Memory B cell (primary cell): ENCODE measurements around the gene FARSA.

ENCODE experiments used
- ATAC-seq: fragments of 150-1000 bp; cut with Tn5 transposase; 2 replicates; pipeline ENCODE4 v1.10.0; 2021; ENCODE audit warnings: low read depth, mild to moderate bottlenecking, moderate library complexity
- DNase-seq, 2 donors: peaks; one replicate each; pipeline ENCODE4 v3.0.0; 2022; ENCODE audit warnings: low spot score in 2 of 2
- H3K27ac Mint-ChIP-seq: one replicate; pipeline ENCODE4 v1.8.0; 2022; ENCODE audit warnings: mild to moderate bottlenecking, moderate library complexity, mixed read lengths
- H3K27me3 Mint-ChIP-seq: one replicate; pipeline ENCODE4 v1.8.0; 2022; ENCODE audit warnings: mixed read lengths
- H3K36me3 Mint-ChIP-seq: one replicate; pipeline ENCODE4 v1.8.0; 2022; ENCODE audit warnings: mild to moderate bottlenecking, mixed read lengths
- H3K4me1 Mint-ChIP-seq: one replicate; pipeline ENCODE4 v1.8.0; 2022; ENCODE audit warnings: mixed read lengths
- H3K4me3 Mint-ChIP-seq: one replicate; pipeline ENCODE4 v1.8.0; 2022; ENCODE audit warnings: mild to moderate bottlenecking, moderate library complexity, mixed read lengths
- H3K9me3 Mint-ChIP-seq: one replicate; pipeline ENCODE4 v1.8.0; 2022; ENCODE audit warnings: mixed read lengths

Gene FARSA

DNA sequence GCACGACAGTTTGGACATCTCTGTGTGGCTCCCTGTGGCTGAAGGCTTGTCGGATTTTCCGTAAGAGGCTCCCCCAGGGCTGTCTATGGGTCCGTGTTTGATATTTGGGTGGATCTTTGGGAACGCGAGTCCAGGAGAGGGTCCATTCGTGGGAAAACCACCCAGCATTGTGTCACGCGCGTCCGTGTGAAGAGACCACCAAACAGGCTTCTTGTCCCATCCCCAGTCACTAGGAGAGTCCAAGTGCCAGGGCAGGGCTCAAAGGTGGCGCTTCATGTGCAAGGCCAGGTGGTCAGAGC lies 48.9 kb downstream of the FARSA start:
- no peak overlapping the region for H3K27ac Mint-ChIP-seq
- ATAC-seq = no peak

GRCh38 chr19:12884202-12884601 lies 49.3 kb downstream of the FARSA start:
- H3K4me3 Mint-ChIP-seq = peak overlapping the region; percentile 21
- H3K27ac Mint-ChIP-seq = no peak overlapping the region
- no peaks in the 10 kb centered on the region for H3K36me3 Mint-ChIP-seq
- H3K27me3 Mint-ChIP-seq = no peaks in the 10 kb centered on the region
- ATAC-seq (no peak), DNase-seq (no peak)
- peaks cover 1% of the 10 kb centered on the region for H3K9me3 Mint-ChIP-seq
- peaks cover 10% of the 10 kb centered on the region for H3K4me1 Mint-ChIP-seq

More for the DNA sequence above, 48.9 kb downstream of the FARSA start:
- Mint-ChIP-seq H3K4me3 (no peak overlapping the region), H3K9me3 (peaks cover 1% of the 10 kb centered on the region), H3K36me3 (no peaks in the 10 kb centered on the region), H3K27me3 (no peaks in the 10 kb centered on the region), H3K4me1 (peaks cover 10% of the 10 kb centered on the region)
- DNase-seq = no peak

DNA sequence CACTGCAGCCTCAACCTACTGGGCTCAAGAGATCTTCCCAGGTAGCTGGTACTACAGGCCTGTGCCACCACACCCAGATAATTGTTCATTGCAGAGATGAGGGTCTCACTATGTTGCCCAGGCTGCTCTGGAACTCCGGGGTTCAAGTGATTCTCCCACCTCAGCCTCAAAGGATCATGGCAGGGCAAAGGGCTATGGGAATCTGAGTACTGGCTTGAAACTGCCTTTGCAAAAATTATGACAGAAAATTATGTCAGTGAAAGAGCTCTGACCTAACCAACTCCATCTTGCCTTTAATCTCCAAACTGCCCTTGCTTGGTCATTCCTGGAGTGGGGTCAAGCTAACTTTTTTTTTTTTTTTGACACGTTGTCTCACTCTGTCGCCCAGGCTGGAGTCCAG lies 50.9 kb downstream of the FARSA start:
- Mint-ChIP-seq H3K27ac (peak overlapping the region; percentile 96), H3K4me3 (peak overlapping the region; percentile 91), H3K9me3 (peaks cover 1% of the 10 kb centered on the region), H3K4me1 (peaks cover 10% of the 10 kb centered on the region), H3K27me3 (no peaks in the 10 kb centered on the region), H3K36me3 (peaks cover 8% of the 10 kb centered on the region)
- ATAC-seq = no peak
- no peak for DNase-seq

DNA sequence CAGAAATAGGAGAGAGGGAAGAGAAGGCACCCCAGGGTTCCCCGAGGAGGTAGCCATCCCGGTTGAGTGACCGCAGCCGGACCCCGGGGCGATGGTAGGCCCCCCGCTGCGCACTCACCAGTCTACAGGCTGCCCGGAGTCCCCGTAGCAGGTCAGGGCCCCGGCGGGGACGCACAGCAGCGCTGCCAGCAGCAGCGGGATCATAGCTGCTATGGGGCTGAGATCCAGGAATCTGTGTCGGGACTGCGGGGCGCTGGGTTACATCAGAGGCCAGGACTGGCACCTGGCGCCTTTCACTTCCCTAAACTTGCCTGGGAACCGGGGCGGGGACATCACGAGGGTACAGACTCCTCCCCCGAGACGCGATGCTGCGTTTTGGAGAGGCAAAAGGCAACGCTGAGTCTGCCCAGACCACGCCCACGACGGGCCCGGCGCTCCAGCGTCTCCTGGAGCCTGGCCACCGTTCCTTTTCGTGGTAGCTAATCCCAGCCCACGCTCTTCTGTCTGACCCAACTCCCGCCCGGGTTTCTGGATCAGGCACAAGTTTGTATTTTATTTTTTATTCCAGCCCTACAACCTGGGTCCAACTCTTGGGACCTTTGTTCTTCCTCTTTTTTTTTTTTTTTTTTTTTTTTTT lies 52.2 kb downstream of the FARSA start, which contains the start of gene DNASE2:
DNASE2 (minus strand) TSS at position 278 of the 637 bp plus-strand sequence; CDS start at position 204, 74 bp downstream.
- H3K27ac Mint-ChIP-seq = peak within 1 kb of the TSS; percentile 96
- peaks cover 10% of the 10 kb centered on the region for H3K4me1 Mint-ChIP-seq
- DNase-seq = peak; percentile 81 to 93
- peaks cover 13% of the 10 kb centered on the region for H3K36me3 Mint-ChIP-seq
- H3K4me3 Mint-ChIP-seq = peak within 1 kb of the TSS; percentile 91
- H3K9me3 Mint-ChIP-seq = peaks cover 1% of the 10 kb centered on the region
- no peaks in the 10 kb centered on the region for H3K27me3 Mint-ChIP-seq
- ATAC-seq = peak; percentile 85

- Mint-ChIP-seq H3K9me3 (peaks cover 1% of the 10 kb centered on the region), H3K27ac (peak overlapping the region; percentile 96), H3K27me3 (no peaks in the 10 kb centered on the region), H3K4me3 (peak overlapping the region; percentile 91), H3K4me1 (peaks cover 10% of the 10 kb centered on the region), H3K36me3 (peaks cover 13% of the 10 kb centered on the region)
- DNase-seq = no peak
- peak; percentile 5 for ATAC-seq
Observed at GRCh38 chr19:12880551-12881171, 52.9 kb downstream of the FARSA start.

GRCh38 chr19:12875086-12875485 lies 58.4 kb downstream of the FARSA start:
- Mint-ChIP-seq H3K9me3 (peaks cover 7% of the 10 kb centered on the region), H3K4me1 (peaks cover 9% of the 10 kb centered on the region), H3K27ac (no peak overlapping the region), H3K4me3 (no peak overlapping the region), H3K27me3 (no peaks in the 10 kb centered on the region), H3K36me3 (peaks cover 35% of the 10 kb centered on the region)
- DNase-seq = no peak
- no peak for ATAC-seq

GRCh38 chr19:12873891-12874745 lies 59.4 kb downstream of the FARSA start:
- Mint-ChIP-seq H3K4me3 (no peak overlapping the region), H3K27me3 (no peaks in the 10 kb centered on the region), H3K4me1 (peaks cover 6% of the 10 kb centered on the region), H3K36me3 (peaks cover 35% of the 10 kb centered on the region), H3K27ac (no peak overlapping the region), H3K9me3 (peaks cover 7% of the 10 kb centered on the region)
- no peak for ATAC-seq
- DNase-seq = no peak

DNA sequence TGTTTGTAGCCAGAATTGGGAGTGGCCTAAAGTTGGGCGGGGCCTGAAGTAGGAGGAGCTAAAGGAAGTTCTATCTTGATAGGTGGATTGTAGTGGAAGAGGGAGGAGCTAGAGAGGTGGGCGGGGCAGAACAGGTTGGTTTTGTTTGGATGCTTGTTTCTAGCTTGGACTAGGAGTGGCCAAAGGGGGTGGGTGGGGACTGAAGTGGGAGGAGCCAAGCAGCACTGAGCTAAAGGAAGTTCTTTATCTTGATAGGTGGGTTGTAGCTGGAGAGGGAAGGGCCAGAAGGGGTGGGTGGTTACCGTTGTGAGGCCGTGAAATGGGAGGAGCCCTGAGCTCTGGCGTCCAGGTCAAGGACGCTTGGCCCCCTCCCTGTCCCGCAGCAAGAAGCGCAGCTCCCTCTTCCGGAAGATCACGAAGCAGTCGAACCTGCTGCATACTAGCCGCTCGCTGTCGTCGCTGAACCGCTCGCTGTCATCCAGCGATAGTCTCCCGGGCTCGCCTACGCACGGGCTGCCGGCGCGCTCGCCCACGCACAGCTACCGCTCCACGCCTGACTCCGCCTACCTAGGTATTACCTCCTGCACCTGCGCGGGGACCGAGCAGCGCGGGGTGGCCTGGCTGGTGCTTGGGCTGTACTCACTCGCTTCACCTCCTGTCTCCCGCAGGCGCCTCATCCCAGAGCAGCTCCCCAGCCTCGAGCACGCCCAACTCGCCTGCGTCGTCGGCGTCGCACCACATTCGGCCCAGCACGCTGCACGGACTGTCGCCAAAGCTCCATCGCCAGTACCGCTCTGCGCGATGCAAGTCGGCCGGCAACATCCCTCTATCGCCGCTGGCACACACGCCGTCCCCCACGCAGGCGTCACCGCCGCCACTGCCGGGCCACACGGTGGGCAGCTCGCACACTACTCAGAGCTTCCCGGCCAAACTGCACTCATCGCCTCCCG lies 60.3 kb downstream of the FARSA start:
- Mint-ChIP-seq H3K36me3 (peaks cover 30% of the 10 kb centered on the region), H3K9me3 (peaks cover 7% of the 10 kb centered on the region), H3K4me3 (peak overlapping the region; percentile 52), H3K4me1 (peaks cover 6% of the 10 kb centered on the region), H3K27ac (no peak overlapping the region), H3K27me3 (no peaks in the 10 kb centered on the region)
- ATAC-seq (peak; percentile 80), DNase-seq (peak in 1 of 2 donors; percentile 50)
